Liver (tissue), 9 donors: ENCODE data around the gene CABLES1. TPM values are rescaled to one million over a fixed set of nuclear protein-coding genes. Genes with fewer than 3 reads are reported as not detected.

Source experiments
- DNase-seq: peaks from one replicate; pipeline ENCODE4 v3.0.0-alpha.2; 2017; ENCODE audit warnings: low spot score
- H3K27ac ChIP-seq, 2 donors: one replicate each; pipeline ENCODE4 v1.7.0; 2013; ENCODE audit warnings: inconsistent platforms in 2 of 2, low read length in 2 of 2, control low read depth in 1 of 2, low read depth in 1 of 2, mild to moderate bottlenecking in 1 of 2
- H3K27me3 ChIP-seq, 4 donors: one replicate each; pipeline versions ENCODE4 v1.6.1 to v1.7.0; 2013; ENCODE audit warnings: low read length in 3 of 4, inconsistent platforms in 1 of 4, mild to moderate bottlenecking in 1 of 4, moderate library complexity in 1 of 4; ENCODE audit not compliant: control insufficient read depth in 4 of 4, insufficient read depth in 4 of 4
- H3K36me3 ChIP-seq, 4 donors: one replicate each; pipeline versions ENCODE4 v1.6.1 to v1.7.0; 2013; ENCODE audit warnings: low read length in 3 of 4, mild to moderate bottlenecking in 3 of 4, low read depth in 1 of 4, moderate library complexity in 1 of 4; ENCODE audit not compliant: control insufficient read depth in 4 of 4, insufficient read depth in 3 of 4
- H3K4me1 ChIP-seq, 4 donors: one replicate each; pipeline versions ENCODE4 v1.6.1 to v1.7.0; 2013; ENCODE audit warnings: low read length in 3 of 4, mild to moderate bottlenecking in 3 of 4, moderate library complexity in 1 of 4; ENCODE audit not compliant: control insufficient read depth in 4 of 4, insufficient read depth in 4 of 4
- H3K4me3 ChIP-seq, 3 donors: one replicate each; pipeline versions ENCODE4 v1.6.1 to v1.7.0; 2013; ENCODE audit warnings: low read length in 3 of 3, control low read depth in 1 of 3, low read depth in 1 of 3, mild to moderate bottlenecking in 1 of 3
- H3K9ac ChIP-seq, 2 donors: one replicate each; pipeline ENCODE4 v1.7.0; 2013; ENCODE audit warnings: low read length in 2 of 2, mild to moderate bottlenecking in 2 of 2, moderate library complexity in 2 of 2, control low read depth in 1 of 2, low read depth in 1 of 2
- H3K9me3 ChIP-seq, 4 donors: one replicate each; pipeline versions ENCODE4 v1.6.1 to v1.7.0; 2013; ENCODE audit warnings: low read length in 3 of 4; ENCODE audit not compliant: control insufficient read depth in 4 of 4
- EGR1 ChIP-seq, 2 donors: IDR thresholded peaks; 2 replicates each; pipeline ENCODE4 v1.6.1; 2016 to 2018; ENCODE audit warnings: antibody characterized with exemption in 2 of 2, low read depth in 2 of 2
- FOXA1 ChIP-seq: IDR thresholded peaks from 2 replicates; pipeline ENCODE4 v1.6.1; 2016; ENCODE audit warnings: antibody characterized with exemption
- FOXA2 ChIP-seq: IDR thresholded peaks from 2 replicates; pipeline ENCODE4 v1.6.1; 2016; ENCODE audit warnings: antibody characterized with exemption
- GABPA ChIP-seq, 2 donors: IDR thresholded peaks in 1 of 2; conservative IDR thresholded peaks in 1 of 2; 2 replicates each; pipeline ENCODE4 v1.6.1; 2016; ENCODE audit warnings: antibody characterized with exemption in 2 of 2, mild to moderate bottlenecking in 1 of 2, moderate library complexity in 1 of 2
- HNF4A ChIP-seq, 2 donors: conservative IDR thresholded peaks; 2 replicates each; pipeline ENCODE4 v1.6.1; 2016; ENCODE audit warnings: antibody characterized with exemption in 2 of 2, mild to moderate bottlenecking in 2 of 2
- HNF4G ChIP-seq: IDR thresholded peaks from 2 replicates; pipeline ENCODE4 v1.6.1; 2016; ENCODE audit warnings: antibody characterized with exemption
- JUND ChIP-seq, 2 donors: IDR thresholded peaks; 2 replicates each; pipeline ENCODE4 v1.6.1; 2016; ENCODE audit warnings: antibody characterized with exemption in 2 of 2
- NR2F2 ChIP-seq: IDR thresholded peaks from 2 replicates; pipeline ENCODE4 v1.6.1; 2016; ENCODE audit warnings: antibody characterized with exemption
- RAD21 ChIP-seq, 2 donors: IDR thresholded peaks; 2 replicates each; pipeline ENCODE4 v1.6.1; 2016; ENCODE audit warnings: antibody characterized with exemption in 2 of 2, mild to moderate bottlenecking in 2 of 2
- RXRA ChIP-seq, 2 donors: IDR thresholded peaks; 2 replicates each; pipeline ENCODE4 v1.6.1; 2017 to 2018; ENCODE audit warnings: antibody characterized with exemption in 2 of 2, mild to moderate bottlenecking in 1 of 2
- SP1 ChIP-seq: IDR thresholded peaks from 2 replicates; pipeline ENCODE4 v1.6.1; 2018; ENCODE audit warnings: antibody characterized with exemption, mild to moderate bottlenecking
- TAF1 ChIP-seq: conservative IDR thresholded peaks from 2 replicates; pipeline ENCODE4 v1.6.1; 2016; ENCODE audit warnings: antibody characterized with exemption, mild to moderate bottlenecking
- YY1 ChIP-seq: IDR thresholded peaks from 2 replicates; pipeline ENCODE4 v1.6.1; 2016; ENCODE audit warnings: antibody characterized with exemption, mild to moderate bottlenecking
- WGBS: extraction: QIAGEN DNeasy Blood & Tissue Kit; methylation state at CpG from one replicate; pipeline ENCODE4 v1.1.7; 2013; 5-methylcytosine and 5-hydroxymethylcytosine counted together
- polyA plus RNA-seq, 2 donors: library from polyadenylated mRNA; stranded (reverse) in 1 of 2; unstranded in 1 of 2; fragments of 200-250 nt in 1 of 2; fragments of >200 nt in 1 of 2; fragmentation: Nextera tagmentation in 1 of 2; extraction: Ambion mirVana in 1 of 2; gene quantifications; one replicate each; pipeline versions ENCODE4 v1.2.1 to v1.2.3, GENCODE V29; 2013 to 2015
- total RNA-seq, 2 donors: library from RNA; depleted of rRNA; stranded (reverse); fragments of >200 nt; gene quantifications; one replicate each; pipeline ENCODE4 v1.2.3, GENCODE V29; 2014
- TF ChIP-seq, protein P1 (sequence below): fragments of 150-350 bp; IDR thresholded peaks from 2 replicates; pipeline ENCODE4 v1.5.1; 2017; ENCODE audit warnings: improper control_type of control experiment, low read depth, low read length; ENCODE audit not compliant: missing input control
- TF ChIP-seq, protein P2 (sequence below): IDR thresholded peaks from 2 replicates; pipeline ENCODE4 v1.6.1; 2016; ENCODE audit warnings: antibody characterized with exemption, mild to moderate bottlenecking
- TF ChIP-seq, protein P3 (sequence below): IDR thresholded peaks from 2 replicates; pipeline ENCODE4 v1.6.1; 2016; ENCODE audit warnings: antibody characterized with exemption
- TF ChIP-seq, protein P4 (sequence below): IDR thresholded peaks from 2 replicates; pipeline ENCODE4 v1.6.1; 2016; ENCODE audit warnings: antibody characterized with exemption
- donor health status: healthy.
- donor health status: healthy.
- donor health status: healthy.
- donor health status: healthy.
- donor health status: healthy.

CABLES1 gene
- total and polyA plus RNA-seq, 4 donors, result 3.3 to 8.9 (median 4.5) TPM

DNA sequence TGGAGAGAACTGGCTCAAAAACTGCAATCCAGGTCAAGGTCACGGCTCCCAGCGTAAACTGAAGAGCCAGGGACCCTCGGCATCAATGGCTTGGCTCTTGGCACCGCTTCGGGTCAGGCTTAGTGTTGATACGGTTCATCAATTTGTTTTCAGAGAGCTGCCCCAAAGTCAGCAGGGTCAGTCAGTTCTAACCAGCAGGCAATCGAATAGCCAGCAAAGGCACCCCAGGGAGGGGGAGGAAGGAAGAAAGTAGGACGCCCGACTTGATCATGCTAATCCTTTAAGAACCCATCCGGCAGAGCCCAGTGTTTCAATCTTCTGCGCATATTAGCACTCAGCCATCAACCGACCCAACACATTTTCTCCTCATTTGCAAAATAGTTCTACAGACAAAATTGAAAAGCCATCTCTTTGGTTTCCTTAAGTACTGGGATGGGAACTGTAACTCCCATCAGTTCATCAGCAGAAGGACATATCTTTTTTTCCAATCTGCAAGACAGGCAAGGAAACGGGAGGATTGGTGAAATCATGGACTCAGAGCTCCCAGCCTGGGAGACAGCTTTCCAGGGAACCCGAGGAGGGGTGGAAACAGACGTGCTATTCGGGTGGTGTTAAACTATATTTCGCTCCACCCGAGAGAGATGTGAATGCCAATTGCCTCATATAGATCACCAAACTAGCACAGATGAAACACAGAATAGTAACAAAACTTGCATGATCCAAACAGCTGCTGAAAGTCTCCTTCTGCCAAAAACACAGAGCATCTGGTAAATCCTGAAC is 40.7 kb upstream of the CABLES1 start:
- no peak for TF ChIP-seq JUND (IDR thresholded peaks at IDR 0.05)
- TF ChIP-seq TAF1, result no peak
- no peak for TF ChIP-seq RXRA (IDR thresholded peaks at IDR 0.05)
- TF ChIP-seq, protein P1, sequence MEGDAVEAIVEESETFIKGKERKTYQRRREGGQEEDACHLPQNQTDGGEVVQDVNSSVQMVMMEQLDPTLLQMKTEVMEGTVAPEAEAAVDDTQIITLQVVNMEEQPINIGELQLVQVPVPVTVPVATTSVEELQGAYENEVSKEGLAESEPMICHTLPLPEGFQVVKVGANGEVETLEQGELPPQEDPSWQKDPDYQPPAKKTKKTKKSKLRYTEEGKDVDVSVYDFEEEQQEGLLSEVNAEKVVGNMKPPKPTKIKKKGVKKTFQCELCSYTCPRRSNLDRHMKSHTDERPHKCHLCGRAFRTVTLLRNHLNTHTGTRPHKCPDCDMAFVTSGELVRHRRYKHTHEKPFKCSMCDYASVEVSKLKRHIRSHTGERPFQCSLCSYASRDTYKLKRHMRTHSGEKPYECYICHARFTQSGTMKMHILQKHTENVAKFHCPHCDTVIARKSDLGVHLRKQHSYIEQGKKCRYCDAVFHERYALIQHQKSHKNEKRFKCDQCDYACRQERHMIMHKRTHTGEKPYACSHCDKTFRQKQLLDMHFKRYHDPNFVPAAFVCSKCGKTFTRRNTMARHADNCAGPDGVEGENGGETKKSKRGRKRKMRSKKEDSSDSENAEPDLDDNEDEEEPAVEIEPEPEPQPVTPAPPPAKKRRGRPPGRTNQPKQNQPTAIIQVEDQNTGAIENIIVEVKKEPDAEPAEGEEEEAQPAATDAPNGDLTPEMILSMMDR, result no peak
- TF ChIP-seq, protein P2, sequence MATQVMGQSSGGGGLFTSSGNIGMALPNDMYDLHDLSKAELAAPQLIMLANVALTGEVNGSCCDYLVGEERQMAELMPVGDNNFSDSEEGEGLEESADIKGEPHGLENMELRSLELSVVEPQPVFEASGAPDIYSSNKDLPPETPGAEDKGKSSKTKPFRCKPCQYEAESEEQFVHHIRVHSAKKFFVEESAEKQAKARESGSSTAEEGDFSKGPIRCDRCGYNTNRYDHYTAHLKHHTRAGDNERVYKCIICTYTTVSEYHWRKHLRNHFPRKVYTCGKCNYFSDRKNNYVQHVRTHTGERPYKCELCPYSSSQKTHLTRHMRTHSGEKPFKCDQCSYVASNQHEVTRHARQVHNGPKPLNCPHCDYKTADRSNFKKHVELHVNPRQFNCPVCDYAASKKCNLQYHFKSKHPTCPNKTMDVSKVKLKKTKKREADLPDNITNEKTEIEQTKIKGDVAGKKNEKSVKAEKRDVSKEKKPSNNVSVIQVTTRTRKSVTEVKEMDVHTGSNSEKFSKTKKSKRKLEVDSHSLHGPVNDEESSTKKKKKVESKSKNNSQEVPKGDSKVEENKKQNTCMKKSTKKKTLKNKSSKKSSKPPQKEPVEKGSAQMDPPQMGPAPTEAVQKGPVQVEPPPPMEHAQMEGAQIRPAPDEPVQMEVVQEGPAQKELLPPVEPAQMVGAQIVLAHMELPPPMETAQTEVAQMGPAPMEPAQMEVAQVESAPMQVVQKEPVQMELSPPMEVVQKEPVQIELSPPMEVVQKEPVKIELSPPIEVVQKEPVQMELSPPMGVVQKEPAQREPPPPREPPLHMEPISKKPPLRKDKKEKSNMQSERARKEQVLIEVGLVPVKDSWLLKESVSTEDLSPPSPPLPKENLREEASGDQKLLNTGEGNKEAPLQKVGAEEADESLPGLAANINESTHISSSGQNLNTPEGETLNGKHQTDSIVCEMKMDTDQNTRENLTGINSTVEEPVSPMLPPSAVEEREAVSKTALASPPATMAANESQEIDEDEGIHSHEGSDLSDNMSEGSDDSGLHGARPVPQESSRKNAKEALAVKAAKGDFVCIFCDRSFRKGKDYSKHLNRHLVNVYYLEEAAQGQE, result no peak
- no peak for TF ChIP-seq YY1
- TF ChIP-seq NR2F2, result no peak
- no peak for TF ChIP-seq FOXA2
- no peak for DNase-seq
- H3K4me3 ChIP-seq, result no peak overlapping the region

DNA sequence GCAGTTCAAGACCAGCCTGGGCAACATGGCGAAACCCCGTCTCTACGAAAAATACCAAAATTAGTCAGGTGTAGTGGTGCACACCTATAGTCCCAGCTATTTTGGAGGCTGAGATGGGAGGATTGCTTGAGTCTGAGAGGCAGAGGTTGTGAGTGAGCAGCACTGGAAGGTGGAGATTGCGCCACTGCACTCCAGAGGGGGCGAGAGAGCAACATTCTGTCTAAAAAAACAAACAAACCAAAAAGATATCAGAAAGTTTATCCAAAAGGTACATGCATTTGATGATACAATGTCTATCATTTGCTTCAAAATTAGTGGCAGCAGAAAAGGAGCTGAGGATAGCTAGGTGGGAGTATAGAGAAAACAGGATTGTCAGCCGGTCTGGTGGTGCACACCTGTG is 39.8 kb upstream of the CABLES1 start:
- Histone ChIP-seq H3K36me3 (no peaks in the 10 kb centered on the region), H3K9ac (no peak overlapping the region), H3K4me1 (no peaks in the 10 kb centered on the region), H3K9me3 (no peaks in the 10 kb centered on the region), H3K27ac (no peak overlapping the region), H3K4me3 (no peak overlapping the region), H3K27me3 (no peaks in the 10 kb centered on the region)
- TF ChIP-seq HNF4G (no peak), SP1 (no peak), FOXA1 (no peak), FOXA2 (no peak), NR2F2 (no peak), RAD21 (IDR thresholded peaks at IDR 0.05) (no peak), EGR1 (IDR thresholded peaks at IDR 0.05; ENCODE audit: low read depth in 2 of 2) (no peak), HNF4A (conservative IDR thresholded peaks at IDR 0.05) (no peak), YY1 (no peak), JUND (IDR thresholded peaks at IDR 0.05) (no peak), TAF1 (no peak), RXRA (IDR thresholded peaks at IDR 0.05) (no peak), GABPA (IDR thresholded peaks at IDR 0.05 in 1 of 2, conservative IDR thresholded peaks at IDR 0.05 in 1 of 2) (no peak)
- TF ChIP-seq, protein P1, result no peak
- TF ChIP-seq, protein P2, result no peak
- TF ChIP-seq, protein P3, sequence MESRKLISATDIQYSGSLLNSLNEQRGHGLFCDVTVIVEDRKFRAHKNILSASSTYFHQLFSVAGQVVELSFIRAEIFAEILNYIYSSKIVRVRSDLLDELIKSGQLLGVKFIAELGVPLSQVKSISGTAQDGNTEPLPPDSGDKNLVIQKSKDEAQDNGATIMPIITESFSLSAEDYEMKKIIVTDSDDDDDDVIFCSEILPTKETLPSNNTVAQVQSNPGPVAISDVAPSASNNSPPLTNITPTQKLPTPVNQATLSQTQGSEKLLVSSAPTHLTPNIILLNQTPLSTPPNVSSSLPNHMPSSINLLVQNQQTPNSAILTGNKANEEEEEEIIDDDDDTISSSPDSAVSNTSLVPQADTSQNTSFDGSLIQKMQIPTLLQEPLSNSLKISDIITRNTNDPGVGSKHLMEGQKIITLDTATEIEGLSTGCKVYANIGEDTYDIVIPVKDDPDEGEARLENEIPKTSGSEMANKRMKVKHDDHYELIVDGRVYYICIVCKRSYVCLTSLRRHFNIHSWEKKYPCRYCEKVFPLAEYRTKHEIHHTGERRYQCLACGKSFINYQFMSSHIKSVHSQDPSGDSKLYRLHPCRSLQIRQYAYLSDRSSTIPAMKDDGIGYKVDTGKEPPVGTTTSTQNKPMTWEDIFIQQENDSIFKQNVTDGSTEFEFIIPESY, result no peak
- TF ChIP-seq, protein P4, sequence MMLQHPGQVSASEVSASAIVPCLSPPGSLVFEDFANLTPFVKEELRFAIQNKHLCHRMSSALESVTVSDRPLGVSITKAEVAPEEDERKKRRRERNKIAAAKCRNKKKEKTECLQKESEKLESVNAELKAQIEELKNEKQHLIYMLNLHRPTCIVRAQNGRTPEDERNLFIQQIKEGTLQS, result no peak
- 81% methylated on average over 6 of the region's 6 CpGs for WGBS
- no peak for DNase-seq

More for the DNA sequence above, 40.7 kb upstream of the CABLES1 start:
- H3K4me1 ChIP-seq, result no peaks in the 10 kb centered on the region
- H3K9ac ChIP-seq, result no peak overlapping the region
- H3K27me3 ChIP-seq, result no peaks in the 10 kb centered on the region
- 40% methylated on average over 18 of the region's 18 CpGs for WGBS
- H3K27ac ChIP-seq, result no peak overlapping the region
- no peaks in the 10 kb centered on the region for H3K9me3 ChIP-seq
- H3K36me3 ChIP-seq, result no peaks in the 10 kb centered on the region
